ENCODE data around the gene FBXO15. TPM values are rescaled to one million over a fixed set of nuclear protein-coding genes. Genes with fewer than 3 reads are reported as not detected.
A peak's percentile ranks its signal among the peaks of the same experiment; 100 is the strongest.

FBXO15 gene
- total and polyA plus RNA-seq, 12 donors, result 0.93 to 8.7 (median 2.8) TPM

- 51 to 69% (median 53%) methylated on average over 3 of the region's 3 CpGs for WGBS, 4 donors
- H3K4me1 ChIP-seq (replicated peaks in 1 of 2), result no peaks in the 10 kb centered on the region
- H3K4me3 ChIP-seq, result no peak overlapping the region
- H3K27ac ChIP-seq, result no peak overlapping the region
- DNase-seq, result no peak
- TF ChIP-seq POLR2A (IDR thresholded peaks at IDR 0.05), result no peak
- TF ChIP-seq, protein P1, sequence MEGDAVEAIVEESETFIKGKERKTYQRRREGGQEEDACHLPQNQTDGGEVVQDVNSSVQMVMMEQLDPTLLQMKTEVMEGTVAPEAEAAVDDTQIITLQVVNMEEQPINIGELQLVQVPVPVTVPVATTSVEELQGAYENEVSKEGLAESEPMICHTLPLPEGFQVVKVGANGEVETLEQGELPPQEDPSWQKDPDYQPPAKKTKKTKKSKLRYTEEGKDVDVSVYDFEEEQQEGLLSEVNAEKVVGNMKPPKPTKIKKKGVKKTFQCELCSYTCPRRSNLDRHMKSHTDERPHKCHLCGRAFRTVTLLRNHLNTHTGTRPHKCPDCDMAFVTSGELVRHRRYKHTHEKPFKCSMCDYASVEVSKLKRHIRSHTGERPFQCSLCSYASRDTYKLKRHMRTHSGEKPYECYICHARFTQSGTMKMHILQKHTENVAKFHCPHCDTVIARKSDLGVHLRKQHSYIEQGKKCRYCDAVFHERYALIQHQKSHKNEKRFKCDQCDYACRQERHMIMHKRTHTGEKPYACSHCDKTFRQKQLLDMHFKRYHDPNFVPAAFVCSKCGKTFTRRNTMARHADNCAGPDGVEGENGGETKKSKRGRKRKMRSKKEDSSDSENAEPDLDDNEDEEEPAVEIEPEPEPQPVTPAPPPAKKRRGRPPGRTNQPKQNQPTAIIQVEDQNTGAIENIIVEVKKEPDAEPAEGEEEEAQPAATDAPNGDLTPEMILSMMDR (IDR thresholded peaks at IDR 0.05), result no peak
- no peaks in the 10 kb centered on the region for H3K36me3 ChIP-seq (replicated peaks in 1 of 2)
- no peaks in the 10 kb centered on the region for H3K27me3 ChIP-seq
- intact Hi-C loops (cut with DNase I), result no loop called here
- H3K9me3 ChIP-seq (replicated peaks in 1 of 3), result no peaks in the 10 kb centered on the region
These were observed 87.1 kb downstream of the FBXO15 start for GRCh38 chr18:74060579-74060978.

DNA sequence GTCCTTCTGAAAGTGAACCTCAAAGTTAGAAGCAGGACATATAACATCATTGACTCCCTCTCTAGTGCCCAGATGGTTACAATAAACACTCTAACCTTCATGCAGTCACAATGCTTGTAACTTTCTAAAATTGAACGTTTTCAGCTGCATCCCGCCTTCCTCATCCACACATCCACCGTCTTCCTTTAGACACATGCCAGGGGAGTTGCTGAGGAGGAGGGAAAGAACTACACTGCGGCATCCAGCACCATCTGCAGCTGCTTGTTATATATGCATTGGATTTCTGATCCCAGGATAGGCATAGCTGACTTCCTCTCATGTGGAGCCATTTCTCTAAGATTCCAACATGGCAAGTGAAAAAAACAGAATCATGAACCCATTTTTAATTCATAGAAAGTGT is 96.8 kb downstream of the FBXO15 start:
- no peaks in the 10 kb centered on the region for H3K36me3 ChIP-seq (replicated peaks in 1 of 2)
- no peak for DNase-seq
- no peaks in the 10 kb centered on the region for H3K27me3 ChIP-seq
- 58 to 73% (median 66%) methylated on average over 4 of the region's 4 CpGs for WGBS, 4 donors
- no peak overlapping the region for H3K27ac ChIP-seq
- no peak overlapping the region for H3K4me3 ChIP-seq
- intact Hi-C loops (cut with DNase I), result no loop called here
- H3K4me1 ChIP-seq (replicated peaks in 1 of 2), result no peaks in the 10 kb centered on the region
- TF ChIP-seq POLR2A (IDR thresholded peaks at IDR 0.05), result no peak
- TF ChIP-seq, protein P1 (IDR thresholded peaks at IDR 0.05), result no peak
- no peaks in the 10 kb centered on the region for H3K9me3 ChIP-seq (replicated peaks in 1 of 3)

- Histone ChIP-seq H3K9me3 (replicated peaks in 1 of 3) (no peaks in the 10 kb centered on the region), H3K4me3 (no peak overlapping the region), H3K36me3 (replicated peaks in 1 of 2) (no peaks in the 10 kb centered on the region), H3K27ac (no peak overlapping the region), H3K27me3 (no peaks in the 10 kb centered on the region), H3K4me1 (replicated peaks in 1 of 2) (no peaks in the 10 kb centered on the region)
- WGBS, 4 donors, result 73 to 78% (median 74%) methylated on average over 16 to 20 of the region's 20 CpGs
- DNase-seq, result peak; percentile 28 to 62 (median 37)
- intact Hi-C loops (cut with DNase I), result no loop called here
- TF ChIP-seq, protein P1 (IDR thresholded peaks at IDR 0.05), result peak; percentile 21 to 55 (median 44)
- TF ChIP-seq POLR2A (IDR thresholded peaks at IDR 0.05), result no peak
These were observed 106.9 kb downstream of the FBXO15 start for GRCh38 chr18:74040459-74041332.

DNA sequence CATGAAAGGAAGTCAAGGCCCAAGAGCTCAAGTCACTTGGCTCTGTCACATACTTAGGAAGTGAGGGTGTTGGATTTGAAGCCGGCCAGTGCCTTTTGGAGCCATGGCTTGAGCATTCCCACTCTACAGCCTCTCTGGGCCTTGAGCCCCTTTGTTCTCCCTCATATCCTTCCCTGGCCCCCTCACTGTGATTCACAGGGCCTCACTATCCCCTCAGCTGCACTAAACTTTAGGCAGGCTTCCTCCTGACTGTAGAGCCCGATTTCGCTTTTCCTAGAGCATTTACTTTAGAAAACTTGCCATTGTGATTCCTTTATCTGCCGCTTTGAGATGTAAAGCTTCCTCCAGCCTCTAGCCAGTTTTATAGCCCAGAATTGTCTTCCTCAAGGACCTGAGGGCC is 107.6 kb downstream of the FBXO15 start:
- WGBS, 4 donors, result 81 to 87% (median 86%) methylated on average over 4 of the region's 4 CpGs
- intact Hi-C loops (cut with DNase I), result no loop called here
- TF ChIP-seq, protein P1 (IDR thresholded peaks at IDR 0.05), result no peak
- TF ChIP-seq POLR2A (IDR thresholded peaks at IDR 0.05), result no peak
- Histone ChIP-seq H3K27ac (no peak overlapping the region), H3K4me1 (replicated peaks in 1 of 2) (no peaks in the 10 kb centered on the region), H3K27me3 (no peaks in the 10 kb centered on the region), H3K9me3 (replicated peaks in 1 of 3) (no peaks in the 10 kb centered on the region), H3K36me3 (replicated peaks in 1 of 2) (no peaks in the 10 kb centered on the region), H3K4me3 (no peak overlapping the region)
- no peak for DNase-seq

All from adrenal gland (tissue), 12 donors.